Measurements from ENCODE around the gene SNAPC3. TPM values are rescaled to one million over a fixed set of nuclear protein-coding genes. Genes with fewer than 3 reads are reported as not detected.

Gene SNAPC3
- total RNA-seq (10 to 100 TPM; 30.7 to 39.3 TPM), polyA plus RNA-seq (ENCODE audit: insufficient read length in 6 of 6) (10 to 100 TPM; 59.7 to 72.3 (median 63.5) TPM)
- long read RNA-seq, donor 1, full-length matches to known transcripts: 22 of 377 reads
- long read RNA-seq, donor 1, partial matches to known transcripts: 335 of 377 reads
- long read RNA-seq, donor 1, other reads (novel, unspliced or antisense): 20 of 377 reads
- long read RNA-seq, donor 2, full-length matches to known transcripts: 11 of 545 reads
- long read RNA-seq, donor 2, partial matches to known transcripts: 510 of 545 reads
- long read RNA-seq, donor 2, other reads (novel, unspliced or antisense): 24 of 545 reads
- long read RNA-seq, donor 3, full-length matches to known transcripts: 8 of 124 reads
- long read RNA-seq, donor 3, partial matches to known transcripts: 88 of 124 reads
- long read RNA-seq, donor 3, other reads (novel, unspliced or antisense): 28 of 124 reads
- long read RNA-seq, donor 4, full-length matches to known transcripts: 4 of 9 reads
- long read RNA-seq, donor 4, partial matches to known transcripts: 2 of 9 reads
- long read RNA-seq, donor 4, other reads (novel, unspliced or antisense): 3 of 9 reads
- long read RNA-seq, donor 5, full-length matches to known transcripts: 12 of 187 reads
- long read RNA-seq, donor 5, partial matches to known transcripts: 170 of 187 reads
- long read RNA-seq, donor 5, other reads (novel, unspliced or antisense): 5 of 187 reads
- long read RNA-seq, donor 6, full-length matches to known transcripts: 13 of 157 reads
- long read RNA-seq, donor 6, partial matches to known transcripts: 144 of 157 reads
- long read RNA-seq, donor 6, other reads (novel, unspliced or antisense): 0 of 157 reads
- long read RNA-seq, donor 7, full-length matches to known transcripts: 16 of 16 reads
- long read RNA-seq, donor 7, partial matches to known transcripts: 0 of 16 reads
- long read RNA-seq, donor 7, other reads (novel, unspliced or antisense): 0 of 16 reads
- long read RNA-seq, donor 8, full-length matches to known transcripts: 18 of 308 reads
- long read RNA-seq, donor 8, partial matches to known transcripts: 277 of 308 reads
- long read RNA-seq, donor 8, other reads (novel, unspliced or antisense): 13 of 308 reads
- long read RNA-seq, donor 9: 0 reads
- long read RNA-seq, donor 10, full-length matches to known transcripts: 3 of 3 reads
- long read RNA-seq, donor 10, partial matches to known transcripts: 0 of 3 reads
- long read RNA-seq, donor 10, other reads (novel, unspliced or antisense): 0 of 3 reads
- long read RNA-seq, donor 11, full-length matches to known transcripts: 11 of 680 reads
- long read RNA-seq, donor 11, partial matches to known transcripts: 631 of 680 reads
- long read RNA-seq, donor 11, other reads (novel, unspliced or antisense): 38 of 680 reads
- long read RNA-seq, donor 12, full-length matches to known transcripts: 14 of 241 reads
- long read RNA-seq, donor 12, partial matches to known transcripts: 210 of 241 reads
- long read RNA-seq, donor 12, other reads (novel, unspliced or antisense): 17 of 241 reads

- no peaks in the 10 kb centered on the region for H3K27me3 ChIP-seq
- H3K9me3 ChIP-seq: no peaks in the 10 kb centered on the region
- peaks cover 15 to 47% of the 10 kb centered on the region in 2 donors for H3K4me1 ChIP-seq
- ATAC-seq (peak; percentile 99), DNase-seq (peak; percentile 92 to 99 (median 97))
- TF ChIP-seq CTCF (IDR thresholded peaks at IDR 0.05): peak in 1 of 2 donors; percentile 19
- peak within 1 kb of the TSS; percentile 92 to 93 for H3K27ac ChIP-seq
- intact Hi-C loops (cut with DNase I): no loop called here
- peak within 1 kb of the TSS; percentile 75 to 78 for H3K4me3 ChIP-seq
- peaks cover 0 to 26% of the 10 kb centered on the region in 2 donors for H3K36me3 ChIP-seq
Measured at GRCh38 chr9:15422372-15423230, at the start of gene SNAPC3. Gene SNAPC3, plus strand, starts transcription at chr9:15422876. Its CDS starts 4 bp downstream, at chr9:15422880.

- Histone ChIP-seq H3K9me3 (no peaks in the 10 kb centered on the region), H3K4me1 (no peaks in the 10 kb centered on the region), H3K36me3 (no peaks in the 10 kb centered on the region), H3K27ac (peak overlapping the region in 1 of 2 donors; percentile 4), H3K4me3 (no peak overlapping the region), H3K27me3 (no peaks in the 10 kb centered on the region)
- no peak for DNase-seq
- no peak for ATAC-seq
- intact Hi-C loops (cut with DNase I): no loop called here
- TF ChIP-seq CTCF (IDR thresholded peaks at IDR 0.05): no peak
Measured at GRCh38 chr9:15373881-15374280, 48.8 kb upstream of the SNAPC3 start.

- TF ChIP-seq CTCF (IDR thresholded peaks at IDR 0.05): no peak
- H3K4me1 ChIP-seq: no peaks in the 10 kb centered on the region
- DNase-seq (no peak), ATAC-seq (peak; percentile 50)
- intact Hi-C loops (cut with DNase I): no loop called here
- H3K27ac ChIP-seq: peak overlapping the region in 1 of 2 donors; percentile 4
- no peaks in the 10 kb centered on the region for H3K27me3 ChIP-seq
- H3K36me3 ChIP-seq: no peaks in the 10 kb centered on the region
- H3K9me3 ChIP-seq: no peaks in the 10 kb centered on the region
- H3K4me3 ChIP-seq: no peak overlapping the region
Measured at GRCh38 chr9:15374310-15374709, 48.4 kb upstream of the SNAPC3 start.

GRCh38 chr9:15374825-15375224 is 47.9 kb upstream of the SNAPC3 start:
- Histone ChIP-seq H3K36me3 (no peaks in the 10 kb centered on the region), H3K4me3 (no peak overlapping the region), H3K4me1 (no peaks in the 10 kb centered on the region), H3K9me3 (no peaks in the 10 kb centered on the region), H3K27me3 (no peaks in the 10 kb centered on the region), H3K27ac (no peak overlapping the region)
- intact Hi-C loops (cut with DNase I): no loop called here
- TF ChIP-seq CTCF (IDR thresholded peaks at IDR 0.05): no peak
- DNase-seq (no peak), ATAC-seq (no peak)

Measured in left lung (tissue), 14 donors.